ENCODE measurements around the gene ZDHHC8. TPM values are rescaled to one million over a fixed set of nuclear protein-coding genes. Genes with fewer than 3 reads are reported as not detected.

The ZDHHC8 gene
- total RNA-seq, 1 donor from 2014 or later: 118 TPM

DNA sequence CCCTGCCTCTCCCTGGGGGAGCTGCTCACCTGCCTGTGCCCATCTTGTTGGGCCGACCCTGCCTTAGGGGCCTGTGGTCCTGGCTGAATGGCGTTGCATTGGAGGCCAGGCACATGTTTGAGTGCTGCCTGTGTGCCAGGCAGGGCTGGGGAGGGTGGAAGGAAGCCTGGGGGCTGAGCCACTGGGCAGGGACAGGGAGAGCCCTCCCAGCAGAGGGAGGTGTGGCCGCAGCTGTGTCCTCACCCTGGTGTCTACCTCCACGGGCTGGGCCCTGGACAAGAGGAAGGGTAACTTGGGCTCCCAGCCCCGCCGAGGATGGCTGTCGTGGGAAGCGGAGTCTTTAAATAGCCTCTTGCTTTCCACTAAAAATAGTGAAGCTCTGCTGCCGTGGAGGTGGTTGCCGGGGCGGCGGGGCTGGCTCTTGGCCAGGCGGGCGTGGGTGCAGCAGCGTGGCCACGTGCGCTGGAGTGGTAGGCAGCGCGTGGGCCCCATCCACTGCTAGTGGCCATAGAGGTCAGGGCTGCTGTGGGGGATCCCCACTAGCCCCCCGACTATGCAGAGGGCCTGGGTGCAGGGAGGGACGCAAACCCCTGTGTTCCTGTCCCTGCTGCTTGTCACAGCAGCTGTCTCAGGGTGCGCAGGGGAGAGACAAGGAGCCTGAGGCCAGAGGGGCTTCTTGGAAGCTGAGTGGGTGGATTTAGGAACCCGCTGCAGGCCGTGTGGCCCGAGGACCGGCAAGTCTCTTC, 6.2 kb downstream of the ZDHHC8 start:
- no peak for DNase-seq (ENCODE audit: low spot score)
- Mint-ChIP-seq H3K4me1 (ENCODE audit: unreplicated experiment) (peaks cover 7% of the 10 kb centered on the region), H3K4me3 (ENCODE audit: unreplicated experiment) (no peak overlapping the region), H3K27me3 (ENCODE audit: unreplicated experiment) (peaks cover 4% of the 10 kb centered on the region), H3K27ac (ENCODE audit: unreplicated experiment) (no peak overlapping the region), H3K36me3 (ENCODE audit: low read depth, unreplicated experiment) (peaks cover 7% of the 10 kb centered on the region), H3K9me3 (ENCODE audit: unreplicated experiment) (no peaks in the 10 kb centered on the region)
- TF ChIP-seq, protein P1, sequence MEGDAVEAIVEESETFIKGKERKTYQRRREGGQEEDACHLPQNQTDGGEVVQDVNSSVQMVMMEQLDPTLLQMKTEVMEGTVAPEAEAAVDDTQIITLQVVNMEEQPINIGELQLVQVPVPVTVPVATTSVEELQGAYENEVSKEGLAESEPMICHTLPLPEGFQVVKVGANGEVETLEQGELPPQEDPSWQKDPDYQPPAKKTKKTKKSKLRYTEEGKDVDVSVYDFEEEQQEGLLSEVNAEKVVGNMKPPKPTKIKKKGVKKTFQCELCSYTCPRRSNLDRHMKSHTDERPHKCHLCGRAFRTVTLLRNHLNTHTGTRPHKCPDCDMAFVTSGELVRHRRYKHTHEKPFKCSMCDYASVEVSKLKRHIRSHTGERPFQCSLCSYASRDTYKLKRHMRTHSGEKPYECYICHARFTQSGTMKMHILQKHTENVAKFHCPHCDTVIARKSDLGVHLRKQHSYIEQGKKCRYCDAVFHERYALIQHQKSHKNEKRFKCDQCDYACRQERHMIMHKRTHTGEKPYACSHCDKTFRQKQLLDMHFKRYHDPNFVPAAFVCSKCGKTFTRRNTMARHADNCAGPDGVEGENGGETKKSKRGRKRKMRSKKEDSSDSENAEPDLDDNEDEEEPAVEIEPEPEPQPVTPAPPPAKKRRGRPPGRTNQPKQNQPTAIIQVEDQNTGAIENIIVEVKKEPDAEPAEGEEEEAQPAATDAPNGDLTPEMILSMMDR (IDR thresholded peaks at IDR 0.05; ENCODE audit: unreplicated experiment): no peak

DNA sequence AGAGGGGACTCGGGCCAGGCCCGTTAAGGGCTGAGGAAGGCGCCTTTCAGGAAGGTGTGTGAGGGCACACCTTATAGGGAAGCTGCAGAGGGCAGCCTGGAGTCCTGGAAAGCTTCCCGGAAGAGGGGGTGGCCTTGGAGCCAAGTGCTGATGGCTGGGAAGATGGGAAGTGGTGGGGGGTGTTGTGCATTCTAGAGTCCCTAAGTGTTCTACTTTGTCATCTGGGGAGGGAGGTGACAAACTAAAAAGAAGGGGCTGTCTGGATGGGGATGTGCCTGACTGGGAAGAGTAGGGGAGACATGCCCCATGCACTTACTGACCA, 6.8 kb downstream of the ZDHHC8 start:
- H3K4me1 Mint-ChIP-seq (ENCODE audit: unreplicated experiment): peaks cover 7% of the 10 kb centered on the region
- no peak overlapping the region for H3K4me3 Mint-ChIP-seq (ENCODE audit: unreplicated experiment)

DNA sequence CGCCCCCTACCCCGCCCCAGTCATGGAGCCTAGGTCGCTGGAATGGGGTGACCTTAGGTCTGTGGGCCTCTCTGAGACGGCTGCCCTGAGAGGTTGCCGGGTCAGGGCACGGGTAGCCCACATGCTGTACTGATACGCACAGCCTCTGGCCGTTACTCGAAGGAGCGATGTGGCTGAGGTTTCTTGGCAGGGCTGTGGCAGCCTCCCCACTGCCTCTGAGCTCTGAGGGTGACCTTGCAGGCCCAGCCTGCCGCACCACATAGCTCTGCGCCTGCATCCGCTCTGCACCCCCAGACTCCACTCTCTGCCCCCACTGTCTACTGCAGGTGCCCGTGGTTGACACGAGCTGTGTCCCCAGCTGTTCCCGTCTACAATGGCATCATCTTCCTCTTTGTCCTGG, 7.3 kb downstream of the ZDHHC8 start:
- H3K4me1 Mint-ChIP-seq (ENCODE audit: unreplicated experiment): peaks cover 7% of the 10 kb centered on the region
- no peak for DNase-seq (ENCODE audit: low spot score)
- H3K27ac Mint-ChIP-seq (ENCODE audit: unreplicated experiment): no peak overlapping the region
- H3K9me3 Mint-ChIP-seq (ENCODE audit: unreplicated experiment): no peaks in the 10 kb centered on the region
- no peak overlapping the region for H3K4me3 Mint-ChIP-seq (ENCODE audit: unreplicated experiment)
- TF ChIP-seq, protein P1 (IDR thresholded peaks at IDR 0.05; ENCODE audit: unreplicated experiment): no peak
- peaks cover 7% of the 10 kb centered on the region for H3K36me3 Mint-ChIP-seq (ENCODE audit: low read depth, unreplicated experiment)
- H3K27me3 Mint-ChIP-seq (ENCODE audit: unreplicated experiment): peaks cover 4% of the 10 kb centered on the region

More for the DNA sequence above, 6.8 kb downstream of the ZDHHC8 start:
- H3K36me3 Mint-ChIP-seq (ENCODE audit: low read depth, unreplicated experiment): peaks cover 7% of the 10 kb centered on the region
- no peaks in the 10 kb centered on the region for H3K9me3 Mint-ChIP-seq (ENCODE audit: unreplicated experiment)
- no peak overlapping the region for H3K27ac Mint-ChIP-seq (ENCODE audit: unreplicated experiment)
- H3K27me3 Mint-ChIP-seq (ENCODE audit: unreplicated experiment): peaks cover 4% of the 10 kb centered on the region
- DNase-seq (ENCODE audit: low spot score): no peak
- TF ChIP-seq, protein P1 (IDR thresholded peaks at IDR 0.05; ENCODE audit: unreplicated experiment): no peak

DNA sequence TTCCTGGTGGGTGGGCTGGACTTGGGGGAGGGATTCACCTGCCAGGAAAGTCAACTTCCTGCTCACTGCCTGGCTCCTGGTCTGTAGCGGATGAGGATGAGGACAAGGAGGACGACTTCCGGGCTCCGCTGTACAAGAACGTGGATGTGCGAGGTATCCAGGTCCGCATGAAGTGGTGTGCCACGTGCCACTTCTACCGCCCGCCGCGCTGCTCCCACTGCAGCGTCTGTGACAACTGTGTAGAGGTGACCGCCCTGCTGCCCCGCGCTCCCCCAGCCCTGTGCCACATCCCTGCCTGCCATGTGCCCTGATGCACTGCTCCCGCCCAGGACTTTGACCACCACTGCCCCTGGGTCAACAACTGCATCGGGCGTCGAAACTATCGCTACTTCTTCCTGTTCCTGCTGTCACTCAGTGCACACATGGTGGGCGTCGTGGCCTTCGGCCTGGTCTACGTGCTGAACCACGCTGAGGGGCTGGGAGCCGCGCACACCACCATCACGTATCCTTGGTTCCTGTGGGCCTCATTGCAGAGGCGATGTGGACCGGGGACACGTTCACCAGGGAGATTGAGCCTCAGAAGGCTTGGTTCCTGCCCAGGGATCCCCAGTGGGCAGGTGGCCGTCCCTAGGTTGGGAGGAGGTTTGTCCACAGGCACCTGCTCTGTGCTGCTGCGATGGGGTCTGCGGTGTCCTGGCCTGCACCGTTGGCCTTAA, 7.9 kb downstream of the ZDHHC8 start:
- Mint-ChIP-seq H3K36me3 (ENCODE audit: low read depth, unreplicated experiment) (peaks cover 7% of the 10 kb centered on the region), H3K4me3 (ENCODE audit: unreplicated experiment) (peak overlapping the region; percentile 59), H3K27me3 (ENCODE audit: unreplicated experiment) (peaks cover 4% of the 10 kb centered on the region), H3K9me3 (ENCODE audit: unreplicated experiment) (no peaks in the 10 kb centered on the region), H3K4me1 (ENCODE audit: unreplicated experiment) (peaks cover 7% of the 10 kb centered on the region), H3K27ac (ENCODE audit: unreplicated experiment) (no peak overlapping the region)
- TF ChIP-seq, protein P1 (IDR thresholded peaks at IDR 0.05; ENCODE audit: unreplicated experiment): no peak
- DNase-seq (ENCODE audit: low spot score): no peak

DNA sequence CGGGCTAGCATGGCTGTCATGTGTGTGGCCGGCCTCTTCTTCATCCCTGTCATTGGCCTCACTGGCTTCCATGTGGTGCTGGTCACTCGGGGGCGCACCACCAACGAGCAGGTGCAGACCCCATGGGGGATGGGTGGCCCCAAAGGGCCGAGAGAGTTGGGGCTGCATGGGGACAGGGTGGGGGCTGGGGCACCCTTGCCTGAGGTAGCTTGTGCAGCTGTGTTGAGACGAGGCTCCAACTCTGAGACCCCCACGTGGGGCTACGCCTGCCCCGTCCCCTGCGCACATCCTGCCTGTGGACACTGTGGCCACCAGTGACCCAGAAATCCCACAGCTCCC, 8.5 kb downstream of the ZDHHC8 start:
- peaks cover 7% of the 10 kb centered on the region for H3K36me3 Mint-ChIP-seq (ENCODE audit: low read depth, unreplicated experiment)
- H3K27ac Mint-ChIP-seq (ENCODE audit: unreplicated experiment): no peak overlapping the region
- DNase-seq (ENCODE audit: low spot score): no peak
- H3K9me3 Mint-ChIP-seq (ENCODE audit: unreplicated experiment): no peaks in the 10 kb centered on the region
- peaks cover 4% of the 10 kb centered on the region for H3K27me3 Mint-ChIP-seq (ENCODE audit: unreplicated experiment)
- TF ChIP-seq, protein P1 (IDR thresholded peaks at IDR 0.05; ENCODE audit: unreplicated experiment): no peak
- no peak overlapping the region for H3K4me3 Mint-ChIP-seq (ENCODE audit: unreplicated experiment)
- H3K4me1 Mint-ChIP-seq (ENCODE audit: unreplicated experiment): peaks cover 7% of the 10 kb centered on the region

Measured in endothelial cell (in vitro differentiated cells).